ENCODE results near the gene SRC. TPM values are rescaled to one million over a fixed set of nuclear protein-coding genes. Genes with fewer than 3 reads are reported as not detected.

SRC gene
- total and polyA plus RNA-seq, 2 of the 8 experiments (the other 6 are each of a cell fraction or from before 2014, with no cell fraction given): 27.6 to 28.8 TPM

GRCh38 chr20:37453288-37453687, 107.3 kb downstream of the SRC start:
- Histone ChIP-seq H2BK120ac (replicated peaks; ENCODE audit: low read depth, low read length) (no peak overlapping the region), H3K4ac (replicated peaks; ENCODE audit: insufficient read length, low read depth, low read length) (no peak overlapping the region), H3K4me3 (ENCODE audit: extremely low read depth in 1 of 4, insufficient read depth in 2 of 4, low read depth in 3 of 4, low read length in 4 of 4) (no peak overlapping the region), H4K5ac (ENCODE audit: insufficient read length, low read depth, low read length) (no peak overlapping the region), H3K9me3 (ENCODE audit: insufficient read depth in 2 of 2, low read depth in 1 of 2, low read length in 1 of 2) (peaks cover 0 to 5% of the 10 kb centered on the region in 2 experiments; a peak in 1 of 4 replicates), H2AFZ (ENCODE audit: low read length) (no peak overlapping the region), H3K27ac (ENCODE audit: low read depth, low read length) (no peak overlapping the region), H4K8ac (ENCODE audit: extremely low read depth, insufficient read depth, low read length) (no peak overlapping the region), H2BK5ac (ENCODE audit: low read depth, low read length) (no peak overlapping the region), H3K79me1 (ENCODE audit: low read depth, low read length) (no peaks in the 10 kb centered on the region), H2BK20ac (ENCODE audit: low read length) (no peak overlapping the region), H3K56ac (replicated peaks; ENCODE audit: insufficient read length, low read depth, low read length) (no peak overlapping the region), H3K4me2 (ENCODE audit: insufficient read depth in 1 of 2, low read depth in 2 of 2, low read length in 2 of 2) (no peak overlapping the region), H3K9ac (replicated peaks in 1 of 4; ENCODE audit: extremely low read depth in 1 of 4, low read depth in 3 of 4, low read length in 3 of 4) (no peak overlapping the region), H3K18ac (ENCODE audit: extremely low read depth, low read length) (no peak overlapping the region), H3K14ac (ENCODE audit: insufficient read length) (no peak overlapping the region), H3K79me2 (ENCODE audit: control insufficient read depth in 1 of 2, insufficient read depth in 2 of 2, low read length in 2 of 2) (no peaks in the 10 kb centered on the region), H2BK12ac (ENCODE audit: low read depth, low read length) (no peak overlapping the region), H4K91ac (replicated peaks; ENCODE audit: insufficient read length, low read length) (no peak overlapping the region), H3K27me3 (replicated peaks in 1 of 4; ENCODE audit: control insufficient read depth in 3 of 4, extremely low read depth in 1 of 4, insufficient read depth in 3 of 4, low read length in 3 of 4) (peaks cover 0 to 2% (median 0%) of the 10 kb centered on the region in 4 experiments; a peak in 1 of 7 replicates), H3K4me1 (replicated peaks in 1 of 4; ENCODE audit: control insufficient read depth in 3 of 4, insufficient read depth in 4 of 4, low read length in 3 of 4) (no peaks in the 10 kb centered on the region), H3K23ac (ENCODE audit: insufficient read length) (no peak overlapping the region), H3K36me3 (ENCODE audit: control insufficient read depth in 2 of 4, insufficient read depth in 4 of 4, low read length in 3 of 4) (no peaks in the 10 kb centered on the region), H2BK15ac (ENCODE audit: low read length) (no peak overlapping the region), H3K23me2 (ENCODE audit: low read depth, low read length) (peaks cover 10% of the 10 kb centered on the region; the same call in 1 of the 2 replicates), H2AK5ac (ENCODE audit: low read depth, low read length) (no peak overlapping the region), H4K20me1 (replicated peaks in 1 of 2; ENCODE audit: control insufficient read depth in 1 of 2, insufficient read depth in 2 of 2, low read length in 2 of 2) (peaks cover 0 to 2% of the 10 kb centered on the region in 2 experiments)
- no peak for FAIRE-seq
- DNase-seq (ENCODE audit: low read depth in 1 of 2, low spot score in 2 of 2): no peak
- ChIA-PET CTCF (ENCODE audit: partially characterized antibody) (interaction anchor here (1.2 kb wide), 1 partner anchor 9 kb away, joined by 3 read pairs; no protein-coding TSS in a partner anchor), POLR2A (ENCODE audit: partially characterized antibody) (no interaction called here)
- WGBS, 2 experiments (ENCODE audit: extremely low coverage in 1 of 2, insufficient coverage in 1 of 2, insufficient read length in 1 of 2, insufficient replicate concordance in 2 of 2, low coverage in 1 of 2, low lambda C conversion rate in 2 of 2, missing lambda C conversion rate in 1 of 2): 92% methylated on average over 2 of the region's 3 CpGs; no CpG with 5 or more reads in 1 of the 2 experiments
- TF ChIP-seq SP4 (IDR thresholded peaks at IDR 0.05; ENCODE audit: low read length) (no peak), GTF2F1 (IDR thresholded peaks at IDR 0.05; ENCODE audit: borderline replicate concordance, low read depth, low read length) (no peak), USF2 (IDR thresholded peaks at IDR 0.05; ENCODE audit: low read length) (no peak), CHD2 (IDR thresholded peaks at IDR 0.05; ENCODE audit: low read length) (no peak)

All from H1 (cell line).